Activated T-helper 17 cell treated with anti-CD3 and anti-CD28 coated beads, Interleukin-2, amount 50 U/mL, for 72 hours (primary cell): ENCODE data around the gene HMGB1. TPM values are rescaled to one million over a fixed set of nuclear protein-coding genes. Genes with fewer than 3 reads are reported as not detected.

Source experiments
- ATAC-seq: fragments of 150-1000 bp; cut with Tn5 transposase; replicated peaks from 2 replicates; pipeline ENCODE4 v1.10.0; 2021; ENCODE audit warnings: mild to moderate bottlenecking, moderate library complexity
- H3K27ac Mint-ChIP-seq: one replicate; pipeline ENCODE4 v1.8.0; 2022; ENCODE audit warnings: mixed read lengths
- H3K27me3 Mint-ChIP-seq: one replicate; pipeline ENCODE4 v1.8.0; 2022; ENCODE audit warnings: mixed read lengths
- H3K36me3 Mint-ChIP-seq: one replicate; pipeline ENCODE4 v1.8.0; 2022; ENCODE audit warnings: low read depth, mild to moderate bottlenecking, mixed read lengths
- H3K4me1 Mint-ChIP-seq: one replicate; pipeline ENCODE4 v1.8.0; 2022; ENCODE audit warnings: mixed read lengths
- H3K4me3 Mint-ChIP-seq: one replicate; pipeline ENCODE4 v1.8.0; 2022; ENCODE audit warnings: mild to moderate bottlenecking, mixed read lengths
- H3K9me3 Mint-ChIP-seq: one replicate; pipeline ENCODE4 v1.8.0; 2022; ENCODE audit warnings: mixed read lengths
- total RNA-seq, 2 donors: library from RNA; stranded (reverse); gene quantifications; one replicate each; pipeline ENCODE4 v1.2.3, GENCODE V29; 2022

The HMGB1 gene
- total RNA-seq, 2 donors from 2014 or later, result 232 to 499 TPM

DNA sequence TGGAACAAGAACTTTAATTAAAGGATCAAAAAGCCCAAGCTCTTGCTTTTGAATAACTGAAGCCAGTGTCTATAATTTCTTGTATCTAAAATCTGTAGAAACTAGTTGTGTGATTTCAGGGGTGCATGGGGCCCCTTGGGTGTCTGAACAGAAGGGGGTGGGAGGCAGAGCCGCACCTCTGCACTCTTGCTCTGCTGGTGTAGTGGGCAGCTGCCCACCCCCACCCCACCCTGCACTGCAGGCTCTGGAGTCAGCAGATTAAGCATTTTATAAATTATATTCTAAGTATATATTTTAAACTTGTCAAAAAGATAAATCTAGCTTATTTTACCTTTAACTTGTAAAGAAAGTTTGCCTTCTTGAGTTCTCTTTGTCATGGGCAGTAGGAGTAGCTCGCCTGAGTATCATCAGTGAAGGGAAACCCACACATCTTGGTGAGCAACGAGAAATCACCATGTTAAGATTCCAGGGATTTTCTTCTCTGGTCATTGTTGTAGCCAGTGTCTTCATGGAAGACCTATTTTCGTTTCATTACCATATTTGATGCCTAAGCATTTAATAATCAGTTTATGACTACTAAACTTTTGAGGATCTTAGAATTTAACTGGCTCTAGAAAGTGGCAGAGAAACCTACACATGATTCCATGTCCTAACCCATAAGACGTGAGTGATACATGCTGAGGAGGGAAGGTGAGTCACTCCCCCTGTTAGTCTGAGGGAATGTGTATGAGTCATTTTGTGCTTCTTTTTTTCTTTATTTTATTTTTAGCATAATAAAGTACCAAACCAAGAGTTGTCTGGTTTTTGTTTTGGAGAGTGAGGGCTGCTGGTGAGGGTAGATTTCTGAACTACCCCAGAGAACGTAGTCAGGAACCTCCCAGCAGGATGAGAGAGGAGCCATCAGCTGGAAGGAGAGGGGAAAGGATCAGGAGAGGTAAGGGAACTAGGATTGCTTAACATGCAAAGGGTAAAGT lies 35.7 kb downstream of the HMGB1 start:
- H3K4me1 Mint-ChIP-seq, result peaks cover 15% of the 10 kb centered on the region
- H3K4me3 Mint-ChIP-seq, result peak overlapping the region; percentile 77
- H3K27me3 Mint-ChIP-seq, result no peaks in the 10 kb centered on the region
- H3K36me3 Mint-ChIP-seq, result no peaks in the 10 kb centered on the region
- no peaks in the 10 kb centered on the region for H3K9me3 Mint-ChIP-seq
- peak overlapping the region; percentile 96 for H3K27ac Mint-ChIP-seq
- ATAC-seq, result peak; percentile 94

DNA sequence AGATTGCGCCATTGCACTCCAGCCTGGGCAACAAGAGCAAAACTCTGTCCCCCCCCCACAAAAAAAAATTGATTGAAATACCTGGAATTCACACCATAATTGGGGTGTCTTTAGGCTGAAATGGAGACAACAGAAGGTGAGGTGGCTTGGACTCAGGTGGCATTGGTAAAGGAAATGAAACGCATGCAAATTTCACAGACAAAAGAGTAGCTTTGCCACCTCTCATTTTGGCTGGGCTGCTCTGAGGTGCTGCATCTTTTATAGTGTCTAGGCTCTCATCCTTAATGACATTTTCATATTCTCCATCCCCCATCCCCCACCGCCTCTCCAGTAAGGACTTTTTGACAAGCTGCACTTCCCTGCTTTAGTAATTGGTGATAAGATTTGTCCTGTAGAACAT lies 36.5 kb downstream of the HMGB1 start:
- H3K27ac Mint-ChIP-seq, result no peak overlapping the region
- no peaks in the 10 kb centered on the region for H3K36me3 Mint-ChIP-seq
- no peak for ATAC-seq
- H3K27me3 Mint-ChIP-seq, result no peaks in the 10 kb centered on the region
- H3K4me1 Mint-ChIP-seq, result peaks cover 15% of the 10 kb centered on the region
- no peaks in the 10 kb centered on the region for H3K9me3 Mint-ChIP-seq
- H3K4me3 Mint-ChIP-seq, result no peak overlapping the region

DNA sequence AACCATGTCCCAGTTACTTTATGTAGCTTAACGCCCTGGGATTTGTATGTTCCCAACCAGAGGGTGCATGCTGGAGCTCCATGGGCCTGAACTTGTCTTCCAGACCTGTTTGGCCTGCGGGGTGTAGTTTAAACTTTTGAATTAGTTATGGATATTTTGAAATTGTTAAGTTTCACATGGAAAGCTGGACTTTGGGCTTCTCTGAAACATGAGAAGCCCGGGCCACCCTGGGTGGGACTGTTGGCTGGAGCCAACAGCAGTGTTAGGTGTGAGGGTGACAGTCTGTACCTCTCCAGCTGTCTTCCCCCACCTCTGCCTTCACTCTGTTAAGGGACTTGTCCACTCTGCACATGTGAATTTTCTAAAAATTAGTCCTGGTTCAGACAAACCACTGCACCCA lies 41.8 kb downstream of the HMGB1 start:
- no peak overlapping the region for H3K4me3 Mint-ChIP-seq
- ATAC-seq, result no peak
- H3K4me1 Mint-ChIP-seq, result peaks cover 12% of the 10 kb centered on the region
- no peaks in the 10 kb centered on the region for H3K9me3 Mint-ChIP-seq
- H3K27ac Mint-ChIP-seq, result no peak overlapping the region
- no peaks in the 10 kb centered on the region for H3K36me3 Mint-ChIP-seq
- H3K27me3 Mint-ChIP-seq, result no peaks in the 10 kb centered on the region

DNA sequence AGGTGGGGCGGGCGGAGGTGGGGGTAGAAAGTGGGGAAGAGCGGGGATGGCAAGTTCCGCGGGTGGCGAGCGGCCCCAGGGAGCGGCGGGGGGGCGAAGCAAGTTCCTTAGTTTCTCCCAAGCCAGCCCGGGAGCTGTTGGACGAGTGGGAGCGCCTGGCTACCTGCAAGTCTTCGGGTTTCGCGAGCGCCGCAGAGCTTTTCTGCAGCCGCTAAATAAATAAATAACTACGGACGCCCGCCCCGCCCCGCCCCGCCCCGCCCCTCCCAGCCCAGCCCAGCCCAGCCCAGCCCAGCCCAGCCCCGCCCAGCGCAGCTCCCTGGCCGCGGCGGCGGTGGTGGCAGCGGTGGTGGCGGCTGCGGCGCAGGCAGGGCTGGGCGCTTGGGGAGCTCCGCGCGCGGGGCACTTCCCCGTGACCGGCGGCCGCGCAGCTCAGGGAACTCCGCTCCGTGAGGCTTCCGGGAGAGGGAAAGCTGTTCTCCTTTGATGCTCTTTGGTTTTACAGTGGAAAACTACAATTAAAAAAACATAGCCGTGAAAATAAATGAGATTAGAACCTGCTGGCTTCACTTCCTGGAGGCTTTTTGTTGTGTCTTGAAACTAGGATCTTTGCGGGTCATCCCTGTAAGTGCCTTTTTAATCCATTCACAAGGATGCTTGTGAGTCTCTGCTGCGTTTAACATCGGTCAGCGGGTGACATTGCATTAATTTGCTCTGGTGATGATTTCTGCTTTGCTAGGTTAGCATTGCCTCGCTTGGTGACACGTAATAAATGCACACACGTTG lies 43.5 kb downstream of the HMGB1 start, which contains the start of gene UBE2L5:
UBE2L5 (plus strand) TSS at position 440 of the 786 bp plus-strand sequence. CDS start 5,498 bp downstream, outside the sequence.
- no peaks in the 10 kb centered on the region for H3K36me3 Mint-ChIP-seq
- H3K4me1 Mint-ChIP-seq, result peaks cover 12% of the 10 kb centered on the region
- ATAC-seq, result peak; percentile 87
- no peaks in the 10 kb centered on the region for H3K9me3 Mint-ChIP-seq
- peak within 1 kb of the TSS; percentile 91 for H3K4me3 Mint-ChIP-seq
- H3K27ac Mint-ChIP-seq, result peak within 1 kb of the TSS; percentile 91
- no peaks in the 10 kb centered on the region for H3K27me3 Mint-ChIP-seq

DNA sequence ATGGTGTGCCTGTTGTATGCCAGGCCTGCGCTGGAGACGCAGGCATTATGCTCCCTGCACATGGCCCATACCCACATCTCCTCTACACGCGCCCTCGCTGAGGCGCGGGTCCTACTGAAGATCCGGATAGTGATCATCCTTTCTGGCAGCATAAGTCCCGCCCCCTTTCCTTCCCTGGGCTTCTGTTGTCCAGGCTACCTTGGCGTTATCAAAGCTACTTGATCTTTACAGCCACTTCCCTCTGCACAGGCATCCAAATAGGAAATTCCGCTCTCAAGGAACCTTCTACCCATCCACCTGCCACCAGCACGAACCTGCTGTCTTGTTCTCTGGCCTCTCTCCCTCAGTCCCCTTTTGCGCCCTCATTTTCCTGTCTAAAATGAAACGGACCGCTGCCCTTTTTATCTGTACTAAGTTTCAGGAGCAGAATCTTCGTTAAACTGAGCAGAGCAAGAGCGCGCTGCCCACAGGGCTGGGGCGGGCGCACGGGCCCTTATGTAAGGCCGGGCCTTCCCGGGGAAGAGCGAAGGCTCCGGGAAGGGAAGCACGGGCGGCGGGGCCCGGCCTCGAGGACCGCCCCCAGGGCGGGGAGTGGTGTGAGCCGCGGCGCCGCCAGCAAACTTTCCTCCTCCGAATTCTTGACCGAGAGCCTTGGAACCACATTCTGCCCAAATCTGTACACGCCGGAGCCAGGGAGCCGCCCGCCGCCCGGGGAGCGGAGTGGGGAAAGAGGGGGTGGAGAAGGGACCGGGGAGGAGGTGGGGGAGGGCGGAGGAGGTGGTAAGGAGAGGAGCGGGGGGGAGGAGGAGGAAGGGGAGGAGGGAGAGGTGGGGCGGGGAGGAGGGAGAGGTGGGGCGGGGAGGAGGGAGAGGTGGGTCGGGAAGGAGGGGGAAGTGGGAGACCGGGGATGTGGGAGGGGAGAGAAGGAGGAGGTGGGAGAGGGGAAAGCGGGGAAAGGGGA lies 44.4 kb downstream of the HMGB1 start:
- no peaks in the 10 kb centered on the region for H3K36me3 Mint-ChIP-seq
- peaks cover 12% of the 10 kb centered on the region for H3K4me1 Mint-ChIP-seq
- H3K27me3 Mint-ChIP-seq, result no peaks in the 10 kb centered on the region
- H3K4me3 Mint-ChIP-seq, result peak overlapping the region; percentile 91
- no peaks in the 10 kb centered on the region for H3K9me3 Mint-ChIP-seq
- ATAC-seq, result peak; percentile 71
- peak overlapping the region; percentile 15 for H3K27ac Mint-ChIP-seq

DNA sequence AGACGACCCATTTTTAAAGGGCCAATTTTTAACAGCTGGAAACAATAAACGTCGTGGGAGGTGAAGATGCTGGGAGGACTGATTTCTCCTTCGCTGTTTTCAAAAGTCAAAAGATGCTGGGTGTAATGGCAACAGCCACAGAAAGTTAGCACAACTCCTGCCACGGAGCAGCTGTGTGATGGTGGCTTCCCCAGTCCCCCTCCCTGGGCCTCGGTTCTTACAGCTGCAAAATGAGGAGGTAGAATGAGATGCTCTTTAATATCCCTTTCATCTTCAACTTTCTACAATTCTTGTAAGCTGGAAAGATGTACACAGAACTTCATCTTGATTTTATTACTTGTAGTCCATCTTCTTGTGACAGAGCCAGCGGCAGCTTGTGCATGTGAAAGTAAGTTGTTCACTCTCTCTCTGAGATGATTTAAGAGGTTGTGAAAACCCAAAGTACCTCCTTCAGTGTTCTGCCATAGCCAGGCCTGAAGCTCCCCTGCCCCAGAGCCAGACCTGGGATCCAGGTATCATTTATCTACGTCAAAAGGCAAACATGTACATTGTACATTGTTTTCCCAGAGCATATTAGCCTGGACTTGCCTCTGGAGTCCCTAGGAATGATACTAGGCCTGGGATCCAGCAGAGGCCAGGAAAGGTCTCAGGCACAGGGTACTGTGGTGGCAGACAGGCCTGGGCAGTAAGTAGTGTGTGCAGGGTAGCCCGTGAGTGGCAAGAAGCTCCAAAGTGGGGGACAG lies 46.8 kb downstream of the HMGB1 start:
- Mint-ChIP-seq H3K36me3 (no peaks in the 10 kb centered on the region), H3K27ac (no peak overlapping the region), H3K4me3 (no peak overlapping the region), H3K9me3 (no peaks in the 10 kb centered on the region), H3K27me3 (no peaks in the 10 kb centered on the region), H3K4me1 (peaks cover 23% of the 10 kb centered on the region)
- ATAC-seq, result no peak

DNA sequence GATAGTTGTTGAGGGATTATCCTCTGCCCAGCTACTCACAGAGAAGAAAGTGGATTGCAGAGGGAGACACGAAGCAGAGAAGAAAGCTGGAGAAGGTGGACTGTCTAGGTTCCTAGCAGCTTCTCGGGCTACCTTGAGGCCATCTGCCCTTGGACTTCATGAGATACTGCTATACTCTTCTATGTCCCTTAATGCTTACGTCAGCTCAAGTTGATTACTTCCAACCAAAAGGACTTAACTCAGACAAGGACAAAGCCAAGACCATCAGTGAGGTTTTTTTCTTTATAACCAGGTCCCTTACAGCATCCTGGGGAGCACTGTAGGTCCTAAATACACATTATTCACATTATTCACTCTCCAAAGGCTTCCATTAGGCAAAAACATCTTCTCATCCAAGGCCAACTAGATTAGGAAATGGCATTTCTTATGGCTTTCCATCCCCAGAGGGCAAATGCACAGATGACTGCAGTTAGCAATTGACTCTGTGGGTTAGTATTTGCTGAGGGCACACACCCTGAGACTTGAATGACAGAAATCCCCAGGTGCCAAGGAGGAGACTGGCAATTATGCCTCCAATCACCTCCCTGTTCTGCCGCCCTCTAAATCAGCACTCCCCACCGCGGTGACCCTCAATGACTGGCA lies 47.5 kb downstream of the HMGB1 start:
- Mint-ChIP-seq H3K27ac (no peak overlapping the region), H3K9me3 (no peaks in the 10 kb centered on the region), H3K36me3 (no peaks in the 10 kb centered on the region), H3K4me1 (peaks cover 23% of the 10 kb centered on the region), H3K4me3 (no peak overlapping the region), H3K27me3 (no peaks in the 10 kb centered on the region)
- ATAC-seq, result no peak

DNA sequence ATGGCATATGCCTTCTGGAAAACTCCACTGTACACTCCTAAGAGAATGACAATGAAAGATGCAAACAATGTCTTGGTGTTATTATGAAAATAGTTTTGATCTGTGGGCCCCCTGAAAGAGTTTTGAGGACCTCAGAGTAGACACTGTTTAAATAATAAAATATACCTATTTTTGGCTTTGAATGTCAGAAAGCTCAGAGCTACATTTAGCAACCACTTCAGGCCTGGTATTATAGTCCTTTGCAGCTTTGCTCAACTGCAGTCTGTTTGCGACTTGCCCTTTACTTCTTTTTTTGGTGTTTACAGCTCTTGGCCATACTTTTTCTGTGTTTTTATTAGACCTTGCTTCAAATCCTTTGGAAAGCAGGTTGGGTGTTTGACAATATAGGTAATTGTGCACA lies 49.3 kb downstream of the HMGB1 start:
- Mint-ChIP-seq H3K9me3 (no peaks in the 10 kb centered on the region), H3K27me3 (no peaks in the 10 kb centered on the region), H3K4me3 (no peak overlapping the region), H3K4me1 (peaks cover 24% of the 10 kb centered on the region), H3K27ac (no peak overlapping the region), H3K36me3 (no peaks in the 10 kb centered on the region)
- no peak for ATAC-seq

DNA sequence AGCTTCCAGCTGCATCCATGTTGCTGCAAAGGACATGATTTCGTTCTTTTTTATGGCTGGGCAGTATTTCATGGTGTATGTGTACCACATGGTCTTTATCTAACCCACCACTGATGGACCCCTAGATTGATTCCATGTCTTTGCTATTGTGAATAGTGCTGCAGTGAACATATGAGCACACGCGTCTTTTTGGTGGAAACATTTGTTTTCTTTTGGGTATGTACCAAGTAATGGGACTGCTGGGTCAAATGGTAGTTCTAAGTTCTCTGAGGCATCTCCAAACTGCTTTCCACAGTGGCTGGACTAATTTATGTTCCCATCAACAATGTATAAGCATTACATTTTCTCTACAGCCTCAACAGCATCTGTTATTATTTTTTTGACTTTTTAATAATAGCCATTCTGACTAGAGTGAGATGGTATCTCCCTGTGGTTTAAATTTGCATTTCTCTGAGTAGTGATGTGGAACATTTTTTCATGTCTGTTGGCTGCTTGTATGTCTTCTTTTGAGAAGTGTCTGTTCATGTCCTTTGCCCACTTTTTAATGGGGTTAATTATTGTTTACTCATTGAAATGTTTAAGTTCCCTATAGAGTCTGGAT lies 50.2 kb downstream of the HMGB1 start:
- H3K4me1 Mint-ChIP-seq, result peaks cover 16% of the 10 kb centered on the region
- no peaks in the 10 kb centered on the region for H3K36me3 Mint-ChIP-seq
- no peaks in the 10 kb centered on the region for H3K9me3 Mint-ChIP-seq
- H3K27me3 Mint-ChIP-seq, result no peaks in the 10 kb centered on the region
- peak overlapping the region; percentile 54 for H3K4me3 Mint-ChIP-seq
- ATAC-seq, result peak; percentile 65
- peak overlapping the region; percentile 70 for H3K27ac Mint-ChIP-seq

DNA sequence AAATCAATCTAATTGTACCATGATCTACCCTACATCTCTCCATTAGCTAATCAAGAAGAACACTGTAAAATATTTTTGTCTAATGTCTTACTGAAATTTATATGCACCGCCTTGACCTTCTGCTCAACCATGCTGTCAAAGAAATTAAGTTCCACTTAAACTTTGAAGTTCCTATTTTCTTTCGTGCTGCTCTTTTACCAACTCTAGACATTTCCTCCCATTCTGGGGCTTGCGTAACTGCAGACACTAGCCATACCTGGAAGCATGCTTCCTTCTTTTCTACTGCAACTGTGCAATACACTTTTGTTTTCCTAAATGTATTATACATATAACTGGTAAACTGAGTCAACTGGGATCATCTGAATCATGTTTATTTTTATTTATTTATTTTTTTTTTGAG lies 51.9 kb downstream of the HMGB1 start:
- H3K4me1 Mint-ChIP-seq, result peaks cover 16% of the 10 kb centered on the region
- H3K36me3 Mint-ChIP-seq, result no peaks in the 10 kb centered on the region
- H3K27me3 Mint-ChIP-seq, result no peaks in the 10 kb centered on the region
- ATAC-seq, result no peak
- no peak overlapping the region for H3K4me3 Mint-ChIP-seq
- H3K9me3 Mint-ChIP-seq, result no peaks in the 10 kb centered on the region
- H3K27ac Mint-ChIP-seq, result no peak overlapping the region

DNA sequence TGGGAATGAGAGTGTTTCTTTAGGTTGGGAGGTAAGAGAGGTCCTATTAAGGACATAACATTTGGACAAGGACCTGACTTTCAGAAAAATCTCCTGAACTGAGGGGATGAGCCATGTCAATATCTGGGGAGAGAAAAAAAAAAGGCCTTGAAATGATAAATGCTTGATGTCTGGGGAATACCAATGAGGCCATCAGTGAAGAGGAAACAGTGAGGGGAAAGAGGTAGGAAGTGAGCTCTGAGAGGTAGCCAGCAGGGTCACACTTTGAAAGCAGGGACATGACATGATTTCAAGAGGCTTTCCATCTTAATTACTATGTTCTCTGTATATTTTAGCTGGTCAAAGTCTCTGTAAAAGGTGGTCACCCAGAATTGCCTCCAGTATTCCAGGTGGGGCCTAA lies 53.4 kb downstream of the HMGB1 start:
- peaks cover 16% of the 10 kb centered on the region for H3K4me1 Mint-ChIP-seq
- H3K36me3 Mint-ChIP-seq, result no peaks in the 10 kb centered on the region
- H3K27ac Mint-ChIP-seq, result peak overlapping the region; percentile 69
- no peak overlapping the region for H3K4me3 Mint-ChIP-seq
- H3K9me3 Mint-ChIP-seq, result no peaks in the 10 kb centered on the region
- H3K27me3 Mint-ChIP-seq, result no peaks in the 10 kb centered on the region
- ATAC-seq, result no peak

DNA sequence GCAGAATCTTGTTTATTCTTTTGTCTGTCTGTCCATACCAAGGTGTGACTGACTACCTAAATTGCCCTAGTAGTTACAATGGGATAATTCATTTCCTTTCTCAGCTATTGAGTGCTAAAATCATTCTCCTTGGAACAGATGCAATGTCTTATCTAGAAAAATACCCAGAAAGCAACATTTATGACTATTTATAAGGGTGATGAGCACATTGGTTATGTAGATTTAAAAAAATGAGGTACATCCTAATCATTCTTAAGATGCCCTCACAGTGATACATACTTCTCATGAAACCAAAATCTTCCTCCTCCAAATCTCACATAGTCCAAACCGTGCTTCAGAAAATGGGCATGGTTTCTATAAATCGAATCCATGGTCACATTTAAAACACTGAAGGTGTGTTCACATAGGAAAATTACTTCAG lies 55.0 kb downstream of the HMGB1 start:
- no peak overlapping the region for H3K27ac Mint-ChIP-seq
- no peak for ATAC-seq
- H3K9me3 Mint-ChIP-seq, result no peaks in the 10 kb centered on the region
- no peak overlapping the region for H3K4me3 Mint-ChIP-seq
- no peaks in the 10 kb centered on the region for H3K27me3 Mint-ChIP-seq
- H3K4me1 Mint-ChIP-seq, result peaks cover 17% of the 10 kb centered on the region
- H3K36me3 Mint-ChIP-seq, result no peaks in the 10 kb centered on the region
